OCI-LY1 (cell line): Measurements from ENCODE around the gene HEG1.

Experiments used
- H2AFZ ChIP-seq: fragments of 200-600 bp; sonication (generic), shearing (Covaris generic); 2 replicates; pipeline ENCODE4 v1.6.0; 2014; ENCODE audit warnings: antibody characterized with exemption, mild to moderate bottlenecking, low read length
- H3F3A ChIP-seq: fragments of 200-600 bp; sonication (generic), shearing (Covaris generic); 2 replicates; pipeline ENCODE4 v1.6.0; 2014; ENCODE audit warnings: mild to moderate bottlenecking, antibody characterized with exemption, low read length, moderate library complexity; ENCODE audit not compliant: insufficient read depth
- H3K27ac ChIP-seq: fragments of 200-600 bp; sonication (generic); 2 replicates; pipeline ENCODE4 v1.5.1; 2014; ENCODE audit warnings: low read length, mixed run types, mild to moderate bottlenecking, low read depth; ENCODE audit not compliant: poor library complexity, severe bottlenecking
- H3K27me3 ChIP-seq: fragments of 200-600 bp; sonication (generic); 2 replicates; pipeline ENCODE4 v1.6.0; 2014; ENCODE audit warnings: antibody characterized with exemption, mild to moderate bottlenecking, low read length, moderate library complexity; ENCODE audit not compliant: insufficient read depth
- H3K36me3 ChIP-seq: fragments of 200-600 bp; sonication (generic); 2 replicates; pipeline ENCODE4 v1.6.1; 2014; ENCODE audit warnings: mild to moderate bottlenecking, antibody characterized with exemption, low read length, moderate library complexity, mixed read lengths; ENCODE audit not compliant: insufficient read depth
- H3K4me1 ChIP-seq: fragments of 200-600 bp; sonication (generic); 2 replicates; pipeline ENCODE4 v1.5.1; 2014; ENCODE audit warnings: mild to moderate bottlenecking, low read length, moderate library complexity; ENCODE audit not compliant: insufficient read depth, severe bottlenecking
- H3K4me2 ChIP-seq: fragments of 200-600 bp; sonication (generic), shearing (Covaris generic); 2 replicates; pipeline ENCODE4 v1.6.1; 2014; ENCODE audit warnings: low read length
- H3K4me3 ChIP-seq: fragments of 200-600 bp; sonication (generic); 2 replicates; pipeline ENCODE4 v1.5.1; 2014; ENCODE audit warnings: low read length, low read depth, mild to moderate bottlenecking, mixed read lengths; ENCODE audit not compliant: poor library complexity, severe bottlenecking
- H3K79me2 ChIP-seq: fragments of 200-600 bp; shearing (Covaris generic); 2 replicates; pipeline ENCODE4 v1.6.1; 2016; ENCODE audit warnings: mixed run types, low read length, mixed read lengths; ENCODE audit not compliant: insufficient read depth
- H3K9ac ChIP-seq: fragments of 200-600 bp; sonication (generic), shearing (Covaris generic); 2 replicates; pipeline ENCODE4 v1.6.1; 2014; ENCODE audit warnings: mild to moderate bottlenecking, low read length, mixed read lengths
- H3K9me2 ChIP-seq: fragments of 200-600 bp; sonication (generic), shearing (Covaris generic); 2 replicates; pipeline ENCODE4 v1.6.1; 2014; ENCODE audit warnings: low read depth, mild to moderate bottlenecking, low read length, mixed read lengths
- H3K9me3 ChIP-seq: fragments of 200-600 bp; shearing (Covaris generic); 2 replicates; pipeline ENCODE4 v1.6.1; 2014; ENCODE audit warnings: low read length, mixed read lengths
- H4K20me1 ChIP-seq: fragments of 200-600 bp; sonication (generic), shearing (Covaris generic); 2 replicates; pipeline ENCODE4 v1.6.0; 2016; ENCODE audit warnings: mild to moderate bottlenecking, low read length; ENCODE audit not compliant: insufficient read depth
- CTCF ChIP-seq: fragments of 200-600 bp; sonication (generic), shearing (Covaris generic); IDR thresholded peaks from 2 replicates; pipeline ENCODE4 v1.5.1; 2017; ENCODE audit warnings: mild to moderate bottlenecking, antibody characterized with exemption, low read length, moderate library complexity, mixed read lengths
- EZH2 ChIP-seq: fragments of 200-600 bp; sonication (generic), shearing (Covaris generic); IDR thresholded peaks from 2 replicates; pipeline ENCODE4 v1.8.0; 2017; ENCODE audit warnings: borderline replicate concordance, mixed run types, mild to moderate bottlenecking, antibody characterized with exemption, low read length, moderate library complexity, mixed read lengths

The HEG1 gene

GRCh38 chr3:125075738-125076137 lies 19.9 kb upstream of the HEG1 start:
- H3K4me3 ChIP-seq: no peak overlapping the region
- no peak for TF ChIP-seq EZH2
- no peak for TF ChIP-seq CTCF
- no peaks in the 10 kb centered on the region for H3K27me3 ChIP-seq
- no peaks in the 10 kb centered on the region for H3K36me3 ChIP-seq
- H3K9ac ChIP-seq: no peak overlapping the region
- H2AFZ ChIP-seq: no peak overlapping the region
- H3K4me1 ChIP-seq: no peaks in the 10 kb centered on the region
- H4K20me1 ChIP-seq: no peaks in the 10 kb centered on the region
- no peaks in the 10 kb centered on the region for H3K9me2 ChIP-seq
- no peaks in the 10 kb centered on the region for H3K79me2 ChIP-seq
- no peaks in the 10 kb centered on the region for H3F3A ChIP-seq
- no peak overlapping the region for H3K4me2 ChIP-seq
- H3K27ac ChIP-seq: no peak overlapping the region
- no peaks in the 10 kb centered on the region for H3K9me3 ChIP-seq

- Histone ChIP-seq H3K4me2 (no peak overlapping the region), H3K9me3 (no peaks in the 10 kb centered on the region), H3K27me3 (no peaks in the 10 kb centered on the region), H2AFZ (no peak overlapping the region), H3K9ac (no peak overlapping the region), H3K36me3 (no peaks in the 10 kb centered on the region), H4K20me1 (no peaks in the 10 kb centered on the region), H3K79me2 (no peaks in the 10 kb centered on the region), H3K9me2 (no peaks in the 10 kb centered on the region), H3K4me3 (no peak overlapping the region), H3K4me1 (no peaks in the 10 kb centered on the region), H3K27ac (no peak overlapping the region), H3F3A (no peaks in the 10 kb centered on the region)
- no peak for TF ChIP-seq EZH2
- TF ChIP-seq CTCF: no peak
Measured at GRCh38 chr3:125073390-125073905, 17.7 kb upstream of the HEG1 start.

- no peak overlapping the region for H2AFZ ChIP-seq
- no peaks in the 10 kb centered on the region for H3K79me2 ChIP-seq
- H3K9me3 ChIP-seq: no peaks in the 10 kb centered on the region
- no peak overlapping the region for H3K4me3 ChIP-seq
- H3K36me3 ChIP-seq: no peaks in the 10 kb centered on the region
- H4K20me1 ChIP-seq: no peaks in the 10 kb centered on the region
- no peak overlapping the region for H3K9ac ChIP-seq
- H3K27ac ChIP-seq: no peak overlapping the region
- no peak overlapping the region for H3K4me2 ChIP-seq
- no peak for TF ChIP-seq CTCF
- no peak for TF ChIP-seq EZH2
- H3K4me1 ChIP-seq: no peaks in the 10 kb centered on the region
- H3K9me2 ChIP-seq: no peaks in the 10 kb centered on the region
- H3F3A ChIP-seq: no peaks in the 10 kb centered on the region
- H3K27me3 ChIP-seq: no peaks in the 10 kb centered on the region
Measured at GRCh38 chr3:125072749-125073389, 17.1 kb upstream of the HEG1 start.
